HepG2 (cell line): Measurements from ENCODE around the gene GAREM1. TPM values are rescaled to one million over a fixed set of nuclear protein-coding genes. Genes with fewer than 3 reads are reported as not detected.

Source experiments
- ATAC-seq: fragments of 200-7000 bp; cut with Tn5 transposase; 3 replicates; pipeline ENCODE4 v1.9.1; 2020; ENCODE audit warnings: mild to moderate bottlenecking, moderate library complexity
- BruUV-seq: library from RNA; stranded (reverse); fragments of 400-500 nt; replicated peaks from 2 replicates; lab custom pipeline; 2021; lab: Mats Ljungman, UMichigan
- CTCF ChIA-PET: fragments of 300-600 bp; formaldehyde crosslinking; extraction: SDS; loops from one replicate; lab custom pipeline; 2021; ENCODE audit warnings: low total read pairs, inconsistent platforms, low intra/inter-chr PET ratio; lab: Yijun Ruan, JAX
- POLR2A ChIA-PET: fragments of 350-600 bp; sonication (Branson Sonifier 250); formaldehyde crosslinking; loops from one replicate; lab custom pipeline; 2020; ENCODE audit warnings: antibody characterized with exemption, inconsistent platforms; lab: Yijun Ruan, JAX
- DNase-seq: peaks from one replicate; pipeline ENCODE4 v3.0.0-alpha.2; 2015; ENCODE audit warnings: low spot score
- FAIRE-seq: peaks from 3 replicates; lab custom pipeline; 2011; peaks lifted over from hg19 to GRCh38; lab: Jason Lieb, UNC
- H2AFZ ChIP-seq: one replicate; pipeline ENCODE4 v1.6.1; 2011; ENCODE audit warnings: low read length, inconsistent platforms
- H3K27ac ChIP-seq: fragments of 300-600 bp; 3 replicates; pipeline ENCODE4 v1.8.0; 2011; ENCODE audit warnings: mixed run types, mild to moderate bottlenecking, mixed read lengths, low read length, inconsistent platforms; ENCODE audit not compliant: insufficient read depth; ENCODE audit errors: extremely low read length
- H3K27me3 ChIP-seq, 2 experiments: fragments of 200-600 bp in 1 of 2; 2 replicates in 1 of 2; 3 replicates in 1 of 2; pipeline versions ENCODE4 v1.6.0 to v1.8.0; 2011; ENCODE audit warnings: low read length in 2 of 2, mild to moderate bottlenecking in 2 of 2, moderate library complexity in 2 of 2, inconsistent platforms in 1 of 2; ENCODE audit not compliant: insufficient read depth in 2 of 2, control insufficient read depth in 1 of 2
- H3K36me3 ChIP-seq, 2 experiments: fragments of 200-600 bp in 1 of 2; replicated peaks in 1 of 2; 2 replicates in 1 of 2; 3 replicates in 1 of 2; pipeline versions ENCODE4 v1.5.1 to v1.8.0; 2011; ENCODE audit warnings: low read length in 2 of 2, inconsistent platforms in 1 of 2; ENCODE audit not compliant: insufficient read depth in 2 of 2, control insufficient read depth in 1 of 2
- H3K4me1 ChIP-seq: 2 replicates; pipeline ENCODE4 v1.5.1; 2012; ENCODE audit warnings: low read length, inconsistent platforms; ENCODE audit not compliant: insufficient read depth
- H3K4me2 ChIP-seq: 2 replicates; pipeline ENCODE4 v1.6.0; 2011; ENCODE audit warnings: low read depth, low read length, inconsistent platforms
- H3K4me3 ChIP-seq, 3 experiments: fragments of 200-600 bp in 1 of 3; sonication (generic), shearing (Covaris generic) in 1 of 3; replicated peaks in 1 of 3; 2 replicates each; pipeline ENCODE4 v1.5.1; 2011 to 2016; ENCODE audit warnings: low read length in 3 of 3, inconsistent platforms in 2 of 3, low read depth in 2 of 3, mild to moderate bottlenecking in 2 of 3, control low read depth in 1 of 3, mixed read lengths in 1 of 3; ENCODE audit not compliant: insufficient read depth in 1 of 3
- H3K79me2 ChIP-seq: one replicate; pipeline ENCODE4 v1.6.1; 2011; ENCODE audit warnings: low read length, inconsistent platforms; ENCODE audit not compliant: insufficient read depth
- H3K9ac ChIP-seq: 2 replicates; pipeline ENCODE4 v1.6.0; 2011; ENCODE audit warnings: mild to moderate bottlenecking, low read depth, low read length, inconsistent platforms; ENCODE audit not compliant: insufficient read depth
- H3K9me3 ChIP-seq: 2 replicates; pipeline ENCODE4 v1.5.1; 2012; ENCODE audit warnings: mild to moderate bottlenecking, low read length
- H4K20me1 ChIP-seq: 2 replicates; pipeline ENCODE4 v1.6.0; 2011; ENCODE audit warnings: inconsistent platforms, mild to moderate bottlenecking, low read length, moderate library complexity; ENCODE audit not compliant: insufficient read depth
- ARID3A ChIP-seq: IDR thresholded peaks from 2 replicates; pipeline ENCODE4 v1.6.1; 2012; ENCODE audit warnings: low read depth, low read length, improper control_type of control experiment
- EP300 ChIP-seq, 3 experiments: sonication (generic) in 1 of 3; formaldehyde crosslinking in 1 of 3; IDR thresholded peaks; 2 replicates each; pipeline versions ENCODE4 v1.5.1 to v1.6.1; 2011 to 2020; ENCODE audit warnings: low read depth in 2 of 3, low read length in 2 of 3, borderline replicate concordance in 1 of 3, improper control_type of control experiment in 1 of 3, mild to moderate bottlenecking in 1 of 3, missing genetic modification reagents in 1 of 3, moderate library complexity in 1 of 3
- MEIS2 ChIP-seq: sonication (generic); formaldehyde crosslinking; IDR thresholded peaks from 2 replicates; pipeline ENCODE4 v1.9.0; 2021; ENCODE audit warnings: mild to moderate bottlenecking, missing genetic modification reagents
- MIER2 ChIP-seq: IDR thresholded peaks from 2 replicates; pipeline ENCODE4 v1.6.1; 2016; ENCODE audit warnings: missing biosample characterization, missing genetic modification reagents
- MIER3 ChIP-seq: IDR thresholded peaks from 2 replicates; pipeline ENCODE4 v1.6.1; 2016; ENCODE audit warnings: missing compliant biosample characterization, borderline replicate concordance
- NFE2 ChIP-seq: sonication (generic); formaldehyde crosslinking; IDR thresholded peaks from 2 replicates; pipeline ENCODE4 v1.4.0; 2020; ENCODE audit warnings: missing genetic modification reagents
- RCOR2 ChIP-seq: IDR thresholded peaks from 2 replicates; pipeline ENCODE4 v1.6.1; 2016; ENCODE audit warnings: missing biosample characterization, missing genetic modification reagents
- TBL1XR1 ChIP-seq: fragments of 150-350 bp; IDR thresholded peaks from 2 replicates; pipeline ENCODE4 v1.6.1; 2014; ENCODE audit warnings: borderline replicate concordance, low read length; ENCODE audit not compliant: partially characterized antibody
- ZBTB8A ChIP-seq: sonication (generic); formaldehyde crosslinking; IDR thresholded peaks from 2 replicates; pipeline ENCODE4 v1.4.0; 2020; ENCODE audit warnings: mild to moderate bottlenecking, low read depth, missing genetic modification reagents, borderline replicate concordance
- ZNF251 ChIP-seq: sonication (generic); formaldehyde crosslinking; IDR thresholded peaks from 2 replicates; pipeline ENCODE4 v1.9.0; 2021; ENCODE audit warnings: mild to moderate bottlenecking, missing genetic modification reagents
- ZNF337 ChIP-seq: sonication (generic); formaldehyde crosslinking; IDR thresholded peaks from 2 replicates; pipeline ENCODE4 v1.5.1; 2020; ENCODE audit warnings: missing genetic modification reagents, low read depth, mild to moderate bottlenecking, borderline replicate concordance
- WGBS: methylation state at CpG from one replicate; pipeline ENCODE4 v1.1.6; 2017; ENCODE audit warnings: low lambda C conversion rate; 5-methylcytosine and 5-hydroxymethylcytosine counted together
- in situ Hi-C: cut with HindIII; loops from 2 replicates; pipeline ENCODE4 v1.10.0; 2017; ENCODE audit warnings: low pct_unique_long_range_greater_than_20kb; ENCODE audit not compliant: extremely low pct_ligation_motif_present
- intact Hi-C: fragments of 100-400 bp; cut with micrococcal nuclease; formaldehyde crosslinking; loops from one replicate; pipeline ENCODE4 v1.10.0; 2022; ENCODE audit not compliant: unreplicated experiment
- polyA plus RNA-seq, 8 experiments: library from polyadenylated mRNA; depleted of rRNA in 3 of 8; stranded (reverse) in 7 of 8; unstranded in 1 of 8; fragments of >200 nt; fragmentation: Illumina TruSeq in 4 of 8; extraction: Trizol in 4 of 8; gene quantifications; 2 replicates each; pipeline versions ENCODE4 v1.2.1 to v1.2.3, GENCODE V29; 2011 to 2016; ENCODE audit warnings: low read depth in 4 of 8, missing spikeins in 1 of 8, mixed read lengths in 1 of 8; ENCODE audit not compliant: insufficient read depth in 1 of 8
- total RNA-seq, 5 experiments: library from RNA; depleted of rRNA; stranded (reverse); fragments of >200 nt; fragmentation: Illumina TruSeq; extraction: Trizol; gene quantifications; 2 replicates each; pipeline ENCODE4 v1.2.3, GENCODE V29; 2016; ENCODE audit warnings: low read depth in 1 of 5

GAREM1 gene
- total and polyA plus RNA-seq, 2 of the 13 experiments (the other 11 are each of a cell fraction or from before 2014, with no cell fraction given): 2.5 to 2.9 TPM

GRCh38 chr18:32302806-32303205 is 167.9 kb downstream of the GAREM1 start (continued):
- no peak for TF ChIP-seq ARID3A
- no peak for TF ChIP-seq MIER3 (CRISPR knock-in tag)
- no peak for TF ChIP-seq RCOR2 (CRISPR knock-in tag)
- TF ChIP-seq ZNF337: no peak

GRCh38 chr18:32301976-32302743 is 168.5 kb downstream of the GAREM1 start:
- H3K27me3 ChIP-seq: no peaks in the 10 kb centered on the region
- intact Hi-C loops: no loop called here

More at GRCh38 chr18:32301976-32302743, 168.5 kb downstream of the GAREM1 start:
- FAIRE-seq: no peak
- ChIA-PET CTCF (no interaction called here), POLR2A (no interaction called here)
- WGBS: 79% methylated on average over 2 of the region's 2 CpGs
- BruUV-seq: no TSS peak
- H3K4me1 ChIP-seq: peaks cover 10% of the 10 kb centered on the region
- TF ChIP-seq ZNF251 (CRISPR knock-in tag): no peak
- no peak for TF ChIP-seq EP300 (IDR thresholded peaks at IDR 0.05; ENCODE audit: low read depth in 2 of 2, low read length in 2 of 2)
- TF ChIP-seq EP300 (CRISPR knock-in tag; IDR thresholded peaks at IDR 0.05; ENCODE audit: borderline replicate concordance): no peak
- peak; percentile 16; the same call in 1 of the 2 replicates for TF ChIP-seq NFE2 (CRISPR knock-in tag)
- no peak for TF ChIP-seq MIER2 (CRISPR knock-in tag)
- TF ChIP-seq ZBTB8A (CRISPR knock-in tag): no peak
- TF ChIP-seq MEIS2 (CRISPR knock-in tag): no peak
- TF ChIP-seq TBL1XR1: no peak
- no peak overlapping the region for H3K27ac ChIP-seq
- no peaks in the 10 kb centered on the region for H3K36me3 ChIP-seq
- no peak overlapping the region for H2AFZ ChIP-seq
- no peaks in the 10 kb centered on the region for H3K9me3 ChIP-seq
- H3K4me2 ChIP-seq: no peak overlapping the region
- DNase-seq: no peak
- no peaks in the 10 kb centered on the region for H4K20me1 ChIP-seq
- H3K9ac ChIP-seq: no peak overlapping the region
- H3K4me3 ChIP-seq: no peak overlapping the region
- ATAC-seq: no peak
- in situ Hi-C loops: no loop called here
- no peaks in the 10 kb centered on the region for H3K79me2 ChIP-seq
